Astrocyte of the spinal cord (primary cell): ENCODE data around the gene GNAT3.

Experiments used
- DNase-seq: peaks from one replicate; pipeline ENCODE4 v3.0.0; 2011; ENCODE audit warnings: low read depth, low spot score
- H3K4me3 ChIP-seq: 2 replicates; pipeline ENCODE4 v1.5.1; 2011; ENCODE audit warnings: low read depth, mild to moderate bottlenecking, low read length, moderate library complexity
- CTCF ChIP-seq: IDR thresholded peaks from 2 replicates; pipeline ENCODE4 v1.5.1; 2012; ENCODE audit warnings: low read depth, mild to moderate bottlenecking, low read length, inconsistent platforms
- in situ Hi-C: cut with HindIII; loops from 2 replicates; pipeline ENCODE4 v1.10.0; 2017; ENCODE audit warnings: low sequenced_read_pairs

Gene GNAT3

DNA sequence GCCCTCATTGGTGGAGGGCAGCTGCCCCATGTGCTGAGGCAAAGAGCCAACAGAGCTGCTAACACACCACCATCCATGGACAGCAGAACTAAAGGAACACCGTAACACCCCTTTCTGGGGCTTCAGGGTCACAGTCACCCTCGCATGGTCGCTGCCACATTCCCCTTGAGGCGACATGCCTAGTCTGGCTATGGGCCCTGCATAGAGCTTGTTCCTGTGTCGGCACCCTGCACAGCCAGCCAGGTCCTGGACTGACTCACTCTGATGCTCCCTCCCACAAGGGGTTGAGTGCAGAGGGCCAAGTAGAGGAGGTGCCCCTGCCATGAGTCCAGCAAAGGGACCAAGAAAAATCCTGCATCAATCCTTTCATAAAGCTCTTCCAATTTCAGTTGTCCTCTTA is 77.8 kb downstream of the GNAT3 start:
- in situ Hi-C loops = no loop called here
- no peak for TF ChIP-seq CTCF
- DNase-seq = no peak
- no peak overlapping the region for H3K4me3 ChIP-seq

DNA sequence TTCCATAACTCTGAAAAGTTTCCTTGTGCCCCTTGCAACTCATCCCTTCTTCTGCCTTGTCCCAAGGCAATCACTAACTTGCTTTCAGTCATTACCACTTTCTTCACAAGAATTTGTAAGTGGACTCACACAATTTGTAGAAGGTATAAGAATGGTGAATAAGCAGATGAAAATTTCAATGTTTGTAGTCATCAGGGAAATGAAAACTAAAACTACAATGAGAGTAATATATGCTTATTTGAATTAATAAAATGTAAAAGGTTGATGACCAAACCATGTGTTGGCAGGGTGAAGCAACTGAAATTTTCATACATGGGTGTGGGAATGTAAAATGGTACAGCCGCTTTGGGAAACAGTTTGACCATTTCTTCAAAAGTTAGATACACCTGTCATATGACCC is 79.7 kb downstream of the GNAT3 start:
- TF ChIP-seq CTCF = no peak
- no peak for DNase-seq
- no peak overlapping the region for H3K4me3 ChIP-seq
- in situ Hi-C loops = no loop called here

DNA sequence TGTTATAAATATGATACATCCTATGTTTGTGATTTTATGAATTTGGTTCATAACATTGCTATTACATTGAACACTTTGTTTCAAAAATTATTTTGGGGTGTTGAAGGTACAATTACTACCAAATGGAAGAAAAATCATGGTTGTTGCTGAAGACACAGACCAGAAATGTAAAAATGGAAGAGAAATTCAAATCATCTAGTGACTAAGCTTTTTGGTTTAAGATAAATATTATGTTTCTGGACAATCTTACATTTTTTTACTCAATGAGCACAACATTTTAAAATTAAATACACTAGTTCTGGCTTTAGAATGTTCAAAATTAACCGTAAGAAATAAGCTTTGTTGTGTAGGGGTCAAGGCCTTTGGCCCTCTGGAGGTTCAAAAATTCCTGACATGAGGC is 82.7 kb downstream of the GNAT3 start:
- no peak for TF ChIP-seq CTCF
- in situ Hi-C loops = no loop called here
- H3K4me3 ChIP-seq = no peak overlapping the region
- DNase-seq = no peak

DNA sequence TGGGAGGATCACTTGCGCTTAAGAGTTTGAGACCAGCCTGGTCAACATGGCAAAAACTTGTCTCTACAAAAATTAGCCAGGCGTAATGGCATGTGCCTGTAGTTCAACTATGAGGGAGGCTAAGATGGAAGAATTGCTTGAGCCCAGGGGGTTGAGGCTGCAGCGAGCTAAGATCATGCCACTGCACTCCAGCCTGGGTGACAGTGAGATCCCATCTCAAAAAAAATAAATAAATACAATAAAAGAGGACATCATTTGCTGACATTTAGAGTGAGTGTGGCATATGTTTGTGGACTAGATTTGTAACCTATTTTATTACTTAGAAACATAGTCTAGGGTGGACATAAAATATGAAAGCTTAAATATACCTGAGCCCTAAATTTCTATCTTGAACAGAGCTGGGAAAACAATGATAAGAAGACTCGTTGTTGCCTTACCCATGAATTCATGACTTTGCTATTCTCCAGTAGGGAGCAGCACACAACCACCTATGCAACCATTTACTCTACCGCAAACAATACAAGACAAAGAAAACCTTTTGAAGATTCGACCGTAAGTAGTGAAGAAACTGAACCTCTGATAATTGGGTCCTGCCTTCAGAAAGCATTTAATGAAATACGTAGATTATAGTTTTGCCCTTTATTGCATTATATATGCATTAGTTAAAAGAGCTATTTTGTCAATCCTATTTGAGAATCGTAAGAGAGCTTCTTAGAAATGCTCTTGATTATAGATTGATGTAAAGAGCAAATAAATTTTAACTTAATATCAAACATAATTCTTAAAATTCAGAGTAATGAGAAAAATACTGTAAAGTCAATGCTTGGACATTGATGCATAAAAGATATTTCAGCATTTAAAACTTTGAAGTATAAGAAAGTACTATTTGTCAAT is 83.5 kb downstream of the GNAT3 start:
- H3K4me3 ChIP-seq = no peak overlapping the region
- peak; percentile 78 for DNase-seq
- peak; percentile 63 for TF ChIP-seq CTCF
- in situ Hi-C loops = no loop called here

GRCh38 chr7:80427218-80427617 is 84.6 kb downstream of the GNAT3 start:
- no peak for TF ChIP-seq CTCF
- no peak for DNase-seq
- in situ Hi-C loops = no loop called here
- no peak overlapping the region for H3K4me3 ChIP-seq

GRCh38 chr7:80420876-80421275 is 91.0 kb downstream of the GNAT3 start:
- in situ Hi-C loops = no loop called here

More at GRCh38 chr7:80420876-80421275, 91.0 kb downstream of the GNAT3 start:
- no peak overlapping the region for H3K4me3 ChIP-seq
- TF ChIP-seq CTCF = no peak
- no peak for DNase-seq
